Adipose tissue (tissue), 3 donors: Measurements from ENCODE around the gene C9orf153. TPM values are rescaled to one million over a fixed set of nuclear protein-coding genes. Genes with fewer than 3 reads are reported as not detected.

ENCODE experiments used
- H3K27ac ChIP-seq: one replicate; pipeline ENCODE4 v1.5.1; 2013; ENCODE audit warnings: low read depth, low read length
- WGBS, 3 donors: extraction: QIAGEN DNeasy Blood & Tissue Kit; methylation state at CpG; one replicate each; pipeline ENCODE4 v1.1.7; 2013; 5-methylcytosine and 5-hydroxymethylcytosine counted together
- polyA plus RNA-seq, 3 donors: library from polyadenylated mRNA; stranded (reverse); fragments of 200-250 nt; gene quantifications; one replicate each; pipeline ENCODE4 v1.2.3, GENCODE V29; 2013
- donor health status: healthy with polysubstance abuse.
- donor health status: Bipolar disorder and iron deficiency.
- donor health status: healthy.

The C9orf153 gene
- polyA plus RNA-seq, 3 donors: 0.03 to 0.19 TPM; not detected in 1

DNA sequence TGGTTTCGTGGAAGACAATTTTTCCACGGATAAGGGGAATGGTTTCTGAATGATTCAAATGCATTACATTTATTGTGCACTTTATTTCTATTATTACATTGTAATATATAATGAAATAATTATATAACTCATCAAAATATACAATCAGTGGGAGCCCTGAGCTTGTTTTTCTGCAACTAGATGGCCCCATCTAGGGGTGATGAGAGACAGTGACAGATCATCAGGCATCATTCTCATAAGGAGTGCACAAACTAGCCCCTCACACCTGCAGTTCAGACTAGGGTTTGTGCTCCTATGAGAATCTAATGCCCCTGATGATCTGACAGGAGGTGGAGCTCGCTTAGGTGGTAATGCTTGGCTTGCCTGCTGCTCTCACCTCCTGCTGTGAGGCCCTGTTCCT lies 16.5 kb upstream of the C9orf153 start:
- WGBS, 3 donors: 90 to 95% (median 91%) methylated on average over 3 of the region's 3 CpGs

DNA sequence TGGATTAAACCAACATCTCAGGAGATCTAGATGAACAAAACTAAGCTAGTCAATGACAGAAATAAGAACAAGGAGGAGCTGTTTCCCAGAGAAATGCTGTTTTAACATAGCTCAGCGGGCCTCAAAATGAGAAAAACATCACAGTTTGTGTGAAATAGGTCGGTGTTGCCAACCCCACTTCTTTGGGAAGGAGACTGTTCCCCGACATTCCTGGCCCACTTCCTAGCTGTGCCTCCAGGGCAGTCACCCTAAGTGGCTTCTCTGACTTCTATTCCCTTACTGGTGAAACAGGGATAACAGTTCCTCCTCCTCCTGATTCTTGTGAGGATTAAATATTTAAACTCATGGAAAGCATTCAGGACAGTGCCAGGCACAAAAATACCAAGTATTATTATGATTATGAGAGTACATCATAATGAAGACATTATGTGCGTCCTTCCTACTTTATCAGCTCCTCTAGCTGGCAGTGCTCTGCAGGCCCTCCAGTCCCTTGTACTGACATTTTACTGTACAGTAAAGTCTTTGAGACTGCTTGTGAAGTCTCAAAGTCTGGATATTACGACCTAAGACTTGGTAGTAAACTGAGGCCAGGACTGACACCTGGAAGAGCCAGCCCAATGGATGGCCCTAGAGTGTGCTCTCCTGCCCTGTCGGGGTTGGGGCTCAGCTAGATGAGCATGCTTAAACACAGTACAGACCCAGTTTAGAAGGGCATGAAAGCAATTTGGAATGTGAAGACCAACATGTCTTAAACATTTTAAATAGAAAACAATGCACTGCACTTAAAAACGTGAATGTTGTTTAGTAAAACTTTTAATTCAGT lies 15.6 kb upstream of the C9orf153 start:
- no peak overlapping the region for H3K27ac ChIP-seq
- 75 to 83% (median 80%) methylated on average over 7 of the region's 7 CpGs for WGBS, 3 donors

More for the DNA sequence above, 16.5 kb upstream of the C9orf153 start:
- no peak overlapping the region for H3K27ac ChIP-seq

DNA sequence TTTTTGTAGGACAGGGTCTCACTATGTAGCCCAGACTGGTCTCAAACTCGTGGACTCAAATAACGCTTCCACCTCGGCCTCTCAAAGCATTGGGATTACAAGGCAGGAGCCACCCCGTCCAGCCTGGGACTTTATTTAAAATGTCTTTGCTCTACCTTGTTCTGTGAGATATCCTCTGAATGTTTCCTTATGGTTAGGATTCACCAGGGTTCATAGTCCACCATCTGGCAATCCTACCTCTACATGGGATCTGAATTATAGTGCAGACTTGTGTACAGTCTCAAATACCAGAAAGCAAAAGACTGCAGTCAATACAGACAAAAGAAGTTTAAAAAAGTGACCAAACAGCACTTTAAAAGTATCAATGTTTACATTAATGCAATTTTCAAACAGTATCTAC lies 12.8 kb upstream of the C9orf153 start:
- WGBS, 3 donors: 92 to 96% (median 95%) methylated on average over 4 of the region's 4 CpGs
- no peak overlapping the region for H3K27ac ChIP-seq

DNA sequence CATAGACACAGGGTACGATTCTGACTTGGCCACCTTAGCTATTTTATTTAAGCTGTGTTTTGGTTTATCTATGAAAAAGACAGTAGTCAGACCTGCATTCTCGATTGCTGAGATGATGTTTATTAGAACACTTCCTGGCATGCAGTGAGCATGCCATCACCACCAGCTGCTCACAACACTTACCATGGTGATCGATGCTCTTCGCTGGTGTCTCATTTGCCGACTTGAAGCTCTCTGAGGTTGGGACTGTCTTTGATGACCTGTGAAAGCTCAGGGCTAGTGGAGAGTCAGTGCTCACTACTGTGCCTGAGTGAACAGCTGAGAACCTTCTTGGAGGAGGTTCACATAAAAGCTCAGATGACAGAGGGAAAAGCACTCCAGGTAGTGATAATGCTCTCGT lies 4.4 kb upstream of the C9orf153 start:
- H3K27ac ChIP-seq: no peak overlapping the region
- 89 to 93% (median 93%) methylated on average over 6 of the region's 6 CpGs for WGBS, 3 donors

DNA sequence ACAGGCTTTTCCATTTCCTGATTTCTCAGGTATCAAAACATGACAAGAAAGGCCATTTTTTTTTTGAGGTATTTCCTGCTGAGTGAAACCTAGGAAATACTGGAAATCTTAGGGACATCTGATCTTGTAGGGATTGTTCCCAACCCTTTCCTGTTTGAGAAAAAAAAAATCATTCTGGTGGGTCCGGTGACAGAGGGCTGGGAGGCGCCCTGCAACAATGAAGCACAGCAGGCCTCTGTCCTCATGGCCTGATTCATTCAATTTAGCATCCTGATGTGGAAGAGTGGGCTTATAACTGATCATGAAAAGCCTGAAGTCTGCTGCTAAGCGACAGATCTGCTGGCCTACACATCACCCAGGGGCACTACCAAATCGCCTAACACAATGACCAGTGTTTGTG lies 3.0 kb upstream of the C9orf153 start:
- 66 to 87% (median 86%) methylated on average over 4 of the region's 4 CpGs for WGBS, 3 donors
- no peak overlapping the region for H3K27ac ChIP-seq

DNA sequence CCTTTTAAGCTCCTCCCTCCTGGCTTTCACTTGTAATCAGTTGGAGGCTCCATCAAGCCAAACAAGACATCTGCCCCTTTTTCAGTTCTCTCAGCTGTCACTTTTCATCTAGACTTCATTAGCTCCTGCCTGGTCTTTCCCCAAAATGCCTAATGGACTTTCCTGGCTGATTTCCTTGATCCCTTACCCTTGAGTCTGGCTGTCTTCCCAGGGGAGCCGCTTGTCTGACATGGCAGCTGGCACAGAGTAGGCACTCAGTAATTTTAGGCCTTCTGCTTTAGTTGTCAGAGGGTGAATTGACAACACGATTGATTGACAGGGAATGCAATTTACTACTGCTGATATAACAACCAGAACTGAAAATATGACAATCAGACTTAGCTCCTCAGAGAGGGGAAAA lies 2.1 kb downstream of the C9orf153 start:
- WGBS, 3 donors: 83 to 85% (median 84%) methylated on average over 2 of the region's 2 CpGs
- no peak overlapping the region for H3K27ac ChIP-seq

DNA sequence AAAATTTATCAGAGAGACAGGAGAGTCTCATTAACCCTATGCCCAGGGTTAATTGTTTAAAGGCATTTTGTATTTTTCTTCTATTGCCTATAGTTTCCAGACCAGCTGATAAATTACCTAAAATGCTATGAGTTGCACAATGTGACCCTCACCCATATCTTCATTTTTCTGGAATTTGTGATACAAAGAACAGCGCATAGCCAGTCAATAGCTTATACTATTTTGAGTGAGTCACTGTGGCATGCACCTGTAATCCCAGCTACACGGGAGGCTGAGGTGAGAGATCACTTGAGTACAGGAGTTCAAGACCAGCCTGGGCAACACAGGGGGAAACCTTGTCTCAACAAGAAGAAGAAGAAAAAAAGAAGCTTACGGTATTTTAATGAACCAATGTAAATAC lies 2.8 kb downstream of the C9orf153 start:
- 62 to 87% (median 81%) methylated on average over 3 of the region's 3 CpGs for WGBS, 3 donors

DNA sequence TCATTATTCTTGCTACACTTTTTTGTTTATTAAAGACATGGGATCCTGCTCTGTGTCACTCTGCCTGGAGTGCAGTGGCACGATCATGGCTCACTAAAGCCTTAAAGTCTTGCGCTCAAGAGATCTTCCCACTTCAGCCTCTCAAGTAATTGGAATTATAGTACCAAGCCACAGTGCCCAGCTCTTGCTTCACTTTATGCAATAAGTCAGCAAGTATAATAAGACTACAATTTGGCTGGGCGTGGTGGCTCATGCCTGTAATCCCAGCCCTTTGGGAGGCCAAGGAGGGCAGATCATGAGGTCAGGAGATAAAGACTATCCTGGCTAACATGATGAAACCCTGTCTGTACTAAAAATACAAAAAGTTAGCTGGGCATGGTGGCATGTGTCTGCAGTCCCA lies 5.9 kb downstream of the C9orf153 start:
- WGBS, 3 donors: 95 to 97% (median 97%) methylated on average over 3 of the region's 3 CpGs

More for the DNA sequence above, 2.8 kb downstream of the C9orf153 start:
- no peak overlapping the region for H3K27ac ChIP-seq

DNA sequence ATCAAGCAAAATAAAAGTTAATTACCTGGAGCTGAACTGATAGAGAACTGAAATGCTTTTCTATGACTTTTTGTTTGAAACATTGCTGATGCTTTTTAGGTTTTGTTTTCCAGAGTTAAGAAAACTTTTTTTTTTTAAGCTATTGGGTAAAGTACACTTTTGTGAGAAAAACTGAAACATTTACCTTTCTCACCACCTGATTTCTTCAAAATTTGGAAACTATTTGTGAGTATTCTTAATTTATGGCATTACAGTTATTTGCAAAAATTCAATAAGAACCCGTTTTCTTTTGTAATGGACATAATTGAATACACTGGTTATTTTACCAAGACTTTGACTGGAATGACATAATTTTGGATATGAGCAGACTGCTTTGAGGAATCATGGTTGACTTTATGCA lies 6.6 kb downstream of the C9orf153 start:
- WGBS, 3 donors: 83 to 98% (median 95%) methylated on average over 1 of the region's 1 CpG

More for the DNA sequence above, 5.9 kb downstream of the C9orf153 start:
- H3K27ac ChIP-seq: no peak overlapping the region

DNA sequence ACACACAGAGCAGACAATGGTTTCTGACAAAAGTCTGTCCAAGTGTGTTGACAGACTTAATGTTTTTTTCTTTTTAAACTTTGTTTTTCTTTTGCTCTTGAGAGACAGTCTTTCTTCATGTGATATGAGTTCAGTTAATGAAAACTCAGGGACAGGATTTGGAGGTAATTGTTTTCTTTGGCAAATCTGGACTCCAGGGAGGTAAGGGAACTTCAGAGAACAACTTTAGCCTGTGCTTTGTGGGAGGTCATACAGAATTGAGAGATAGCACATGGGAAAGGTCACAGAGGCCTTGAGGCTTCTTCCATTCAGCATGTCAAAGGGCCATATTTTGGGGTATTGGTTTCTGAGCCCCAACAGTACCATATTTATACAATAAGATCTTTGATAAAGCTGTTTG lies 9.3 kb downstream of the C9orf153 start:
- no peak overlapping the region for H3K27ac ChIP-seq

More for the DNA sequence above, 6.6 kb downstream of the C9orf153 start:
- no peak overlapping the region for H3K27ac ChIP-seq

DNA sequence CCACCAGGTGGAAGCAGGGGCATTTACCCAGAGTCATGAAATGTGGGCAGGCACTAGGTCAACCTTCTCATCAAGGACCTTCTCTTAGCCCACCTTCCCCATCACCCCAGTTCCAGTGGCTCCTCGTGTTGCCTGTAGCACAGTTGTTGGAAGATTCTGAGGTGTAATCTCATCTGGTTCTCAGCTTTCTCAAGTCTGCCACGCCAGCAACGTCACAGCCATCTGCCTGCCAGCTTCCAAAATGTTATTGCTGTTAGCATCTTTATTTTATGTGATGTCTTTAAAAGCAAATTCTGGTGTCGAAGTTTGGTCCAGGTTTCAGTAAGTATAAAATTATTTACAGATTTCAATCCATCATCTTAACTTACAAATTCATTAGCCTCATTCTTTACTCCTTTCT lies 10.7 kb downstream of the C9orf153 start:
- H3K27ac ChIP-seq: no peak overlapping the region
- 82 to 86% (median 86%) methylated on average over 4 of the region's 4 CpGs for WGBS, 3 donors

DNA sequence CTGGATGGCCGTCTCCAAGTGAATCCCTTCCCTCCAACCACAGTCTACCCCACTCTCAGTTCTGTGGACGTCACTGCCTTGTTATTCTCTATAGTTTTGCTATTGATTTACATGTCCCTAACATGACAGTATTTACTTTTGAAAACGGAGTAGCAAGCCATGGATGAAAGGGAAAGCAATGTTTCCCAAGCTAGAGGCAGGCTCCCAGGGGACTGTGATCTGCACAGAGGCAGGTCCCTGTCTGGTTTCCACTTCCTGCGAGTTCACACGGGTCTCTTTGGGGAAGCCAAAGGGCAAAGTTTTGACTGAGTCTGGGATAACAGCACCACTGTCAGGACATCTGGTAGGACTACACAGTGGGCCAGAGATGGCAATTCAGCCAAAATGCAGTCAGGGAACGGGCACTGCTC lies 12.7 kb downstream of the C9orf153 start:
- WGBS, 3 donors: 29 to 54% (median 41%) methylated on average over 6 of the region's 6 CpGs
- H3K27ac ChIP-seq: no peak overlapping the region

DNA sequence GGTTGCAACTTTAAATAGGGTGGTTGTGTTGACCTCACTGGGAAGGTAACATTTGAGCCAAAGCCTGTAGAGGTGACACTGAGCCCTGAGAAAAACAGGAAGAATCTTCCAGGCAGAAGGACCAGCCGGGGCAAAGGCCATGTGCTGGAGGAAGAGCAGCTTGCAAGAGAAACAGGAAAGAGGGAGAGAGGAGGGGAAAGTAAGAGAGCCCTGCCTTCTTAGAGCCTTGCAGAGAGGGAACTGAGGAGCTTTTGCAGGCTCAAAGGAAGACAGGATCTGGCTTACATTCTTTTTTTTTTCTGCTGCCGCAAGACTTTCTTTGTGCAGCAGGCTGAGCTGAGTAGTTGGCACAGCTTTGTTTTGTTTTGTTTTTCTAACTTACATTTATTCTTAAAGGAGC lies 17.4 kb downstream of the C9orf153 start:
- 8 to 74% (median 18%) methylated on average over 2 of the region's 2 CpGs for WGBS, 3 donors
- no peak overlapping the region for H3K27ac ChIP-seq

DNA sequence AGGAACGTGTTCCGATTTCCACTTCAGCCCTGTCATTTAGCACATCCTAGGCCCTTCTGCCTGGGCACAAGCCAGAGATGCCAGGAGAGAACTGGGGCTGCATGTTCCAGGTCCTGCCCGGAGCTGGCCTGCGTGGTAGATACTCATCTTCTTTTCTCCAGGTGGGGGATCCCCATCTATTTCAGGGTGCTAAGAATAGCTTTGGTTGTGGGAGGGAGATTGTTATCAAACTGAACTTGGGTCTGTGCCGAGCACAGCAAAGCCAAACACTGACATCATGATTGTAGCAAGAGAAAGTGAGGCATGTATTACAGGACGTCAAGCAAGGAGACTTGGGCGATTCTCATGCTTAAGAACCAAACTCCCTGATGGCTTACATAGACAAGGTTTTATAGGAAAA lies 18.2 kb downstream of the C9orf153 start:
- no peak overlapping the region for H3K27ac ChIP-seq
- WGBS, 3 donors: 68 to 76% (median 69%) methylated on average over 7 of the region's 7 CpGs

DNA sequence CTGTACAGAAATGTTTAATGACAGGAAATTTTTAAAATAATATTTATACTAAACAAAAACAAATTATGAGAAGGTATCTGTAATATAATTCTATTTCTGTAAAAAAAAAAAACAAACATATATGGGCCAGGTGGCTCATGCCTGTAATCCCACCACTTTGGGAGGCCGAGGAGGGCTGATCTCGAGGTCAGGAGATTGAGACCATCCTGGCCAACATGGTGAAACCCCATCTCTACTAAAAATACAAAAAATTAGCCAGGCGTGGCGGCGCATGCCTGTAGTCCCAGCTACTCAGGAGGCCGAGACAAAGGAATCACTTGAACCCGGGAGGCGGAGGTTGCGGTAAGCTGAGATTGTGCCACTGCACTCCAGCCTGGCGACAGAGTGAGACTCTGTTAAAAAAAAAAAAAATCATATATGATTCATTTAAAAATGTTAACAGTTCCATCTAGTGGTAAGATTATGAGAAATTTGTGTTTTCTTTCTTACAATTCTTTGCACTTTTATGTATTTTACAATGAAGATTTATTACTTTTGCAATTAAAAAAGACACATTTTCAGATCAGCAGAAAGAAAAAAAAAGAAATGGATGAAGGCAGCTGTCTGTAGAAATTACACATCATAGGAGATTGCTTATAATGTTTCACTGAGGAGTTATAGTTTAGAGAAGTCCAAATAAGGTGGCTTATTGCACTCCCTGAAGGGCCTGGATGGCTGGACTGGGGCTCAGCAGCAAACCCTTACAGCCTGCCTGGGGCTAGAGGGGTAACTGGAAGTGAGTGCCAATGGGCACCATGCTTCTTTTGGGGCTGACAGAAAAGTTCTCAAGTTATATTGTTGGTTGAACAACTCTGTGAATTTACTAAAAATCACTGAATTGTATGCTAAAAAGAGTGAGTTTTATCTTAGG lies 20.3 kb downstream of the C9orf153 start:
- WGBS, 3 donors: 59 to 73% (median 68%) methylated on average over 10 of the region's 10 CpGs
- H3K27ac ChIP-seq: no peak overlapping the region

DNA sequence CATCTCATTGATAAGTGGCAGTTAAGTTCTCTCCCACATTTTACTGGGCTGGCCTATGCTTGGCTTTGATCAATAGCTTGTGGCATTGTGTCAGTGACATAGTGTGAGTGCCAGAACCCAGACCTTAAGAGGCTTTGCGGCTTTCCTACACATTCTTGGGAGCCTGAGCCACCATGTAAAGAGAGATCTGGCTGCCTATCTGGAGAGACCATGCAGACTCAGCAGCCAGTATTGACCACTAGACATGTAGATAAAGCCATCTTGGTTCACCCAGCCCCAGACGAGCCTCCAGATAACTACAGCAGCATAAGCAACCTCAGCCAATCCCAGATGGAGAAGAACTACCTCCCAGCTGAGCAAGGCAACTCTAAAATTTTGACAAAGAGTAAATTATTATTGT lies 28.6 kb downstream of the C9orf153 start:
- WGBS, 3 donors: 79 to 85% (median 80%) methylated on average over 2 of the region's 2 CpGs
- H3K27ac ChIP-seq: no peak overlapping the region

DNA sequence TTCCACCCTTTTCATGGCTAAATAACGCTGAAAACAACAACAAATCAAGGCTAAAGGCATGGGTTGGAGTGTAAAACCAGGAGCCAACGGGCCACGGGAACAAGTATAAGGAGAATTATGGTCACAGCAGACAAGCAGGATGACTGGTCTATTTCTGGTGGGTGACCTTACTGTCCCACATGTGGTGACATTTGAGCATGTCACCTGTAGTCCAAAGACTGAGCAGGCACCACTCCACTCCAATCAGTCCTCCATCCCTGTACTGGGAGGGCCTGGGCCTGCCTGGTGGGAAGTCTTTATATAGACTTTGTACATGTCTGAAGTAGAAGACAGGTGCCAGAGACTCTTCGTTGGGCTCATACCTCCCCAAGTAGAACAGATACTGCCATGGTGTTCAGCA lies 36.8 kb downstream of the C9orf153 start:
- H3K27ac ChIP-seq: no peak overlapping the region
- 85 to 92% (median 89%) methylated on average over 4 of the region's 4 CpGs for WGBS, 3 donors

DNA sequence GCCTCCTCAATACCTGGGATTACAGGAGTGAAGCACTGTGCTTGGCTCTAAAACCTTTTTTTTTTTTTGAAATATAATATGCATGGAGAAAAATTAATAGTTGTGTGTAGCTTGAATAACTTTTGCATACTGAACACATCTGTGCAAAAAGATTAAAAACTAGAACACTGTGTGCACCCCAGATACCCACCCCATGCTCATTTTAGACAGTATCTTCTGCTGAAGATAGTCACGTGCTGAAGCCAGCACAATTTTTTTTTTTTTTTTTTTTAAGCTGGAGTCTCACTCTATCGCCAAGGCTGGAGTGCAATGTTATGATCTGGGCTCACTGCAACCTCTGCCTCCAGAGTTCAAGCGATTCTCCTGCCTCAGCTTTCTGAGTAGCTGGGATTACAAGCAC lies 39.9 kb downstream of the C9orf153 start:
- no peak overlapping the region for H3K27ac ChIP-seq
- WGBS, 3 donors: 82 to 93% (median 90%) methylated on average over 3 of the region's 3 CpGs

DNA sequence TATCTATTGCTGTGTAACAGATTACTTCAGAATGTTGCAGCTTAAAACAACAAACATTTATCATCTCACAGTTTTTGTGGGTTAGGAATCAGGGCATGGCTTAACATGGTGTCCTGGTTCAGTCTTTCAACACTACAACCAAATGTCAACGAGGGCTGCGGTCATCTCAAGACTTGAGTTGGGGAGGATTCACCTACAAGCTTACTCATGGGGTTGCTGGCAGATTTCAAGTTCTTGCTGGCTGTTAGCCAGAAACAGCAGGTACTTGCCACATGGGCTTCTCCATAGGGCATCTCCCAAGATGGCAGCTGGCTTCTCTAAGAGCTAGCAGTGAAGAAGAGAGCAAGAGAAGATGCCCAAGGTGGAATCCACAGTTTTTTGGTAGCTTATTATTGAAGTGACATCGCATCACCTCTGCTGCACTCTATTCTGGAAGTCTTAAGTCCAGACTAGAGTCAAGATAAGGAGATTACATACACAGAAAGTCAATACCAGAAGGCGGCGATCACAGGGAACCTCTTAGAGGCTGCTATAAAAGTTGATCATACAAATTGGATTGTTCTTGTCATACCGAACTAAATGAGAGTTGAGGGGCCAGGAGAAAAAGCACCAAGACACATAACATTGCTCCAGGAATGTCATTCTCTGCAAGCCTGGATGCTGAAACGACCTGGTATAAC lies 42.2 kb downstream of the C9orf153 start:
- WGBS, 3 donors: 69 to 91% (median 89%) methylated on average over 7 of the region's 7 CpGs
- H3K27ac ChIP-seq: no peak overlapping the region
